Mesendoderm (in vitro differentiated cells): ENCODE data around the gene PHLPP1.

Experiments
- DNase-seq: peaks from one replicate; pipeline ENCODE4 v3.0.0; 2013
- H2AK5ac ChIP-seq: 2 replicates; pipeline ENCODE4 v1.6.1; 2013; ENCODE audit warnings: low read length, inconsistent platforms
- H2BK120ac ChIP-seq: 2 replicates; pipeline ENCODE4 v1.6.1; 2013; ENCODE audit warnings: low read depth, mild to moderate bottlenecking, low read length, moderate library complexity, mixed read lengths
- H2BK15ac ChIP-seq: replicated peaks from 2 replicates; pipeline ENCODE4 v1.6.1; 2013; ENCODE audit warnings: low read depth, mild to moderate bottlenecking, moderate library complexity
- H2BK5ac ChIP-seq: 2 replicates; pipeline ENCODE4 v1.6.1; 2013; ENCODE audit warnings: low read length, inconsistent platforms
- H3K18ac ChIP-seq: 2 replicates; pipeline ENCODE4 v1.6.1; 2013; ENCODE audit warnings: mild to moderate bottlenecking, low read length, mixed read lengths
- H3K23ac ChIP-seq: one replicate; pipeline ENCODE4 v1.6.1; 2013; ENCODE audit warnings: low read length
- H3K27ac ChIP-seq: 2 replicates; pipeline ENCODE4 v1.5.1; 2013; ENCODE audit warnings: low read depth, mild to moderate bottlenecking, inconsistent platforms, low read length, moderate library complexity
- H3K27me3 ChIP-seq: 2 replicates; pipeline ENCODE4 v1.6.1; 2013; ENCODE audit warnings: low read length, control low read depth, mild to moderate bottlenecking, inconsistent platforms; ENCODE audit not compliant: insufficient read depth, poor library complexity
- H3K36me3 ChIP-seq: 2 replicates; pipeline ENCODE4 v1.6.1; 2013; ENCODE audit warnings: low read length, inconsistent platforms; ENCODE audit not compliant: control insufficient read depth, insufficient read depth
- H3K4ac ChIP-seq: one replicate; pipeline ENCODE4 v1.6.1; 2013; ENCODE audit warnings: low read depth, mild to moderate bottlenecking, low read length, moderate library complexity
- H3K4me1 ChIP-seq: 2 replicates; pipeline ENCODE4 v1.6.1; 2013; ENCODE audit warnings: low read depth, low read length, inconsistent platforms; ENCODE audit not compliant: control insufficient read depth
- H3K4me2 ChIP-seq: 2 replicates; pipeline ENCODE4 v1.6.1; 2013; ENCODE audit warnings: low read length
- H3K4me3 ChIP-seq: 2 replicates; pipeline ENCODE4 v1.5.1; 2013; ENCODE audit warnings: mild to moderate bottlenecking, low read length
- H3K56ac ChIP-seq: one replicate; pipeline ENCODE4 v1.6.1; 2013; ENCODE audit warnings: low read length
- H3K79me1 ChIP-seq: 2 replicates; pipeline ENCODE4 v1.6.1; 2013; ENCODE audit warnings: low read length, inconsistent platforms
- H3K79me2 ChIP-seq: 2 replicates; pipeline ENCODE4 v1.6.1; 2013; ENCODE audit warnings: mild to moderate bottlenecking, low read length; ENCODE audit not compliant: control insufficient read depth, insufficient read depth
- H3K9ac ChIP-seq: 2 replicates; pipeline ENCODE4 v1.6.1; 2013; ENCODE audit warnings: low read length, inconsistent platforms
- H4K5ac ChIP-seq: one replicate; pipeline ENCODE4 v1.6.1; 2013; ENCODE audit warnings: low read length
- H4K8ac ChIP-seq: one replicate; pipeline ENCODE4 v1.6.1; 2013; ENCODE audit warnings: low read depth, mild to moderate bottlenecking, control low read depth, low read length, moderate library complexity
- WGBS: extraction: QIAGEN DNeasy Blood & Tissue Kit; methylation state at CpG from one replicate; pipeline ENCODE4 v1.1.7; 2013; ENCODE audit warnings: low lambda C conversion rate, missing lambda C conversion rate; ENCODE audit not compliant: insufficient coverage; ENCODE audit errors: extremely low coverage; 5-methylcytosine and 5-hydroxymethylcytosine counted together

PHLPP1 gene

GRCh38 chr18:62989195-62989594 is 273.9 kb downstream of the PHLPP1 start:
- Histone ChIP-seq H3K23ac (no peak overlapping the region), H3K27me3 (no peaks in the 10 kb centered on the region), H2BK120ac (no peak overlapping the region), H2BK5ac (no peak overlapping the region), H2BK15ac (no peak overlapping the region), H4K8ac (no peak overlapping the region), H3K4me2 (no peak overlapping the region), H3K79me2 (no peaks in the 10 kb centered on the region), H3K4me3 (no peak overlapping the region), H3K9ac (no peak overlapping the region), H3K79me1 (no peaks in the 10 kb centered on the region), H3K4me1 (no peaks in the 10 kb centered on the region), H4K5ac (no peak overlapping the region), H2AK5ac (no peak overlapping the region), H3K27ac (no peak overlapping the region), H3K4ac (no peak overlapping the region), H3K36me3 (no peaks in the 10 kb centered on the region), H3K56ac (no peak overlapping the region), H3K18ac (no peak overlapping the region)
- no peak for DNase-seq
- WGBS: no CpG with 5 or more reads among the region's 7 CpGs

GRCh38 chr18:62990653-62991052 is 275.3 kb downstream of the PHLPP1 start:
- no peak overlapping the region for H3K18ac ChIP-seq
- no peak overlapping the region for H2AK5ac ChIP-seq
- H4K5ac ChIP-seq: no peak overlapping the region
- no peaks in the 10 kb centered on the region for H3K27me3 ChIP-seq
- WGBS: no CpG with 5 or more reads among the region's 1 CpG
- H3K9ac ChIP-seq: no peak overlapping the region
- no peak overlapping the region for H3K27ac ChIP-seq
- no peak overlapping the region for H3K4ac ChIP-seq
- H2BK15ac ChIP-seq: no peak overlapping the region
- H3K79me1 ChIP-seq: no peaks in the 10 kb centered on the region
- H2BK5ac ChIP-seq: no peak overlapping the region
- no peak for DNase-seq
- no peaks in the 10 kb centered on the region for H3K4me1 ChIP-seq
- H3K56ac ChIP-seq: no peak overlapping the region
- H3K79me2 ChIP-seq: no peaks in the 10 kb centered on the region
- no peak overlapping the region for H3K23ac ChIP-seq
- no peak overlapping the region for H4K8ac ChIP-seq
- H3K36me3 ChIP-seq: no peaks in the 10 kb centered on the region
- H3K4me2 ChIP-seq: no peak overlapping the region
- H3K4me3 ChIP-seq: no peak overlapping the region
- no peak overlapping the region for H2BK120ac ChIP-seq

GRCh38 chr18:62991389-62991788 is 276.0 kb downstream of the PHLPP1 start:
- Histone ChIP-seq H4K8ac (no peak overlapping the region), H3K56ac (no peak overlapping the region), H3K79me2 (no peaks in the 10 kb centered on the region), H3K4ac (no peak overlapping the region), H3K4me1 (no peaks in the 10 kb centered on the region), H3K27ac (no peak overlapping the region), H2BK120ac (no peak overlapping the region), H3K9ac (no peak overlapping the region), H4K5ac (no peak overlapping the region), H2AK5ac (no peak overlapping the region), H3K27me3 (no peaks in the 10 kb centered on the region), H3K18ac (no peak overlapping the region), H2BK5ac (no peak overlapping the region), H3K79me1 (no peaks in the 10 kb centered on the region), H3K4me2 (no peak overlapping the region), H3K36me3 (no peaks in the 10 kb centered on the region), H3K4me3 (no peak overlapping the region), H3K23ac (no peak overlapping the region), H2BK15ac (no peak overlapping the region)
- DNase-seq: no peak
- no CpG with 5 or more reads among the region's 8 CpGs for WGBS

- H3K23ac ChIP-seq: no peak overlapping the region
- no peak overlapping the region for H3K9ac ChIP-seq
- no peak overlapping the region for H4K5ac ChIP-seq
- no peaks in the 10 kb centered on the region for H3K36me3 ChIP-seq
- H3K79me2 ChIP-seq: no peaks in the 10 kb centered on the region
- no peak overlapping the region for H2BK15ac ChIP-seq
- H2BK5ac ChIP-seq: no peak overlapping the region
- no peak overlapping the region for H3K56ac ChIP-seq
- no CpG with 5 or more reads among the region's 18 CpGs for WGBS
- H3K27me3 ChIP-seq: no peaks in the 10 kb centered on the region
- DNase-seq: no peak
- no peak overlapping the region for H3K4me3 ChIP-seq
- H3K18ac ChIP-seq: no peak overlapping the region
- no peaks in the 10 kb centered on the region for H3K79me1 ChIP-seq
- no peak overlapping the region for H2AK5ac ChIP-seq
- no peak overlapping the region for H3K27ac ChIP-seq
- H3K4me1 ChIP-seq: no peaks in the 10 kb centered on the region
- H3K4me2 ChIP-seq: no peak overlapping the region
- no peak overlapping the region for H2BK120ac ChIP-seq
- H4K8ac ChIP-seq: no peak overlapping the region
- H3K4ac ChIP-seq: no peak overlapping the region
These were observed 276.6 kb downstream of the PHLPP1 start for GRCh38 chr18:62991959-62992358.

GRCh38 chr18:62992877-62993365 is 277.6 kb downstream of the PHLPP1 start:
- no peak overlapping the region for H3K27ac ChIP-seq

GRCh38 chr18:62996566-62996965 is 281.2 kb downstream of the PHLPP1 start:
- no peak overlapping the region for H3K27ac ChIP-seq
- no peaks in the 10 kb centered on the region for H3K79me2 ChIP-seq
- no peak overlapping the region for H2BK15ac ChIP-seq
- H3K56ac ChIP-seq: no peak overlapping the region
- no peaks in the 10 kb centered on the region for H3K79me1 ChIP-seq
- no peaks in the 10 kb centered on the region for H3K27me3 ChIP-seq
- WGBS: no CpG with 5 or more reads among the region's 9 CpGs
- H3K4ac ChIP-seq: no peak overlapping the region
- H2BK5ac ChIP-seq: no peak overlapping the region
- H2BK120ac ChIP-seq: no peak overlapping the region
- no peak overlapping the region for H3K4me2 ChIP-seq
- no peak overlapping the region for H3K4me3 ChIP-seq
- H2AK5ac ChIP-seq: no peak overlapping the region
- no peak overlapping the region for H3K23ac ChIP-seq
- no peak overlapping the region for H3K9ac ChIP-seq
- no peak overlapping the region for H4K8ac ChIP-seq
- H3K18ac ChIP-seq: no peak overlapping the region
- DNase-seq: no peak
- H3K4me1 ChIP-seq: no peaks in the 10 kb centered on the region
- no peaks in the 10 kb centered on the region for H3K36me3 ChIP-seq
- no peak overlapping the region for H4K5ac ChIP-seq

More at GRCh38 chr18:62992877-62993365, 277.6 kb downstream of the PHLPP1 start:
- no peak overlapping the region for H3K4me3 ChIP-seq
- H2BK5ac ChIP-seq: no peak overlapping the region
- H2BK120ac ChIP-seq: no peak overlapping the region
- H3K18ac ChIP-seq: no peak overlapping the region
- H3K79me1 ChIP-seq: no peaks in the 10 kb centered on the region
- H3K56ac ChIP-seq: no peak overlapping the region
- no peak overlapping the region for H3K4ac ChIP-seq
- H2BK15ac ChIP-seq: no peak overlapping the region
- no peaks in the 10 kb centered on the region for H3K27me3 ChIP-seq
- no peaks in the 10 kb centered on the region for H3K79me2 ChIP-seq
- H4K5ac ChIP-seq: no peak overlapping the region
- no peak overlapping the region for H3K23ac ChIP-seq
- H3K36me3 ChIP-seq: no peaks in the 10 kb centered on the region
- no peak overlapping the region for H3K9ac ChIP-seq
- DNase-seq: no peak
- no peaks in the 10 kb centered on the region for H3K4me1 ChIP-seq
- H2AK5ac ChIP-seq: no peak overlapping the region
- WGBS: no CpG with 5 or more reads among the region's 6 CpGs
- no peak overlapping the region for H3K4me2 ChIP-seq
- no peak overlapping the region for H4K8ac ChIP-seq
